ENCODE data around the gene OTUD4.
"Not testable (repeated sequence)": the region's sequence is repeated elsewhere in the genome, so short reads cannot be mapped to it uniquely, and the experiment has no call there.

OTUD4 gene

GRCh38 chr4:145180298-145181090 is at the start of gene OTUD4:
TSS of gene OTUD4 (minus strand) at chr4:145180589. CDS start at chr4:145179973, 616 bp downstream.
- DNase-seq (ENCODE audit: low read depth in 2 of 2, low spot score in 1 of 2): peak; percentile 83 to 89

GRCh38 chr4:145223228-145223627 is 42.8 kb upstream of the OTUD4 start:
- not testable (repeated sequence) for DNase-seq (ENCODE audit: low read depth in 2 of 2, low spot score in 1 of 2)

GRCh38 chr4:145221529-145221928 is 41.1 kb upstream of the OTUD4 start:
- DNase-seq (ENCODE audit: low read depth in 2 of 2, low spot score in 1 of 2): not testable (repeated sequence)

GRCh38 chr4:145219090-145219489 is 38.7 kb upstream of the OTUD4 start:
- DNase-seq (ENCODE audit: low read depth in 2 of 2, low spot score in 1 of 2): no peak

GRCh38 chr4:145218251-145218650 is 37.9 kb upstream of the OTUD4 start:
- no peak for DNase-seq (ENCODE audit: low read depth in 2 of 2, low spot score in 1 of 2)

GRCh38 chr4:145217349-145217748 is 37.0 kb upstream of the OTUD4 start:
- DNase-seq (ENCODE audit: low read depth in 2 of 2, low spot score in 1 of 2): no peak

GRCh38 chr4:145216535-145216934 is 36.1 kb upstream of the OTUD4 start:
- no peak for DNase-seq (ENCODE audit: low read depth in 2 of 2, low spot score in 1 of 2)

- no peak for DNase-seq (ENCODE audit: low read depth in 2 of 2, low spot score in 1 of 2)
Observed at GRCh38 chr4:145213245-145213644, 32.9 kb upstream of the OTUD4 start.

- DNase-seq (ENCODE audit: low read depth in 2 of 2, low spot score in 1 of 2): no peak
Observed at GRCh38 chr4:145207934-145208333, 27.5 kb upstream of the OTUD4 start.

GRCh38 chr4:145203410-145203809 is 23.0 kb upstream of the OTUD4 start:
- no peak for DNase-seq (ENCODE audit: low read depth in 2 of 2, low spot score in 1 of 2)

- no peak for DNase-seq (ENCODE audit: low read depth in 2 of 2, low spot score in 1 of 2)
Observed at GRCh38 chr4:145200366-145200765, 20.0 kb upstream of the OTUD4 start.

- DNase-seq (ENCODE audit: low read depth in 2 of 2, low spot score in 1 of 2): no peak
Observed at GRCh38 chr4:145199051-145199716, 18.8 kb upstream of the OTUD4 start.

- DNase-seq (ENCODE audit: low read depth in 2 of 2, low spot score in 1 of 2): no peak
Observed at GRCh38 chr4:145196747-145197146, 16.4 kb upstream of the OTUD4 start.

GRCh38 chr4:145195167-145195952 is 15.0 kb upstream of the OTUD4 start:
- DNase-seq (ENCODE audit: low read depth in 2 of 2, low spot score in 1 of 2): no peak

GRCh38 chr4:145189981-145190380 is 9.6 kb upstream of the OTUD4 start:
- no peak for DNase-seq (ENCODE audit: low read depth in 2 of 2, low spot score in 1 of 2)

GRCh38 chr4:145186729-145187128 is 6.3 kb upstream of the OTUD4 start:
- DNase-seq (ENCODE audit: low read depth in 2 of 2, low spot score in 1 of 2): no peak

- DNase-seq (ENCODE audit: low read depth in 2 of 2, low spot score in 1 of 2): no peak
Observed at GRCh38 chr4:145183581-145183980, 3.2 kb upstream of the OTUD4 start.

GRCh38 chr4:145183023-145183422 is 2.6 kb upstream of the OTUD4 start:
- DNase-seq (ENCODE audit: low read depth in 2 of 2, low spot score in 1 of 2): no peak

GRCh38 chr4:145182222-145182621 is 1.8 kb upstream of the OTUD4 start:
- no peak for DNase-seq (ENCODE audit: low read depth in 2 of 2, low spot score in 1 of 2)

GRCh38 chr4:145181091-145181501 is 707 bp upstream of the OTUD4 start:
- DNase-seq (ENCODE audit: low read depth in 2 of 2, low spot score in 1 of 2): no peak

GRCh38 chr4:145179861-145180297 is 510 bp downstream of the OTUD4 start:
- DNase-seq (ENCODE audit: low read depth in 2 of 2, low spot score in 1 of 2): not testable (repeated sequence)
